Heart left ventricle (tissue), 16 donors: Measurements from ENCODE around the gene FYB2. TPM values are rescaled to one million over a fixed set of nuclear protein-coding genes. Genes with fewer than 3 reads are reported as not detected.

Experiments used
- ATAC-seq, 4 donors: fragments of 200-7000 bp; cut with Tn5 transposase; one replicate each; pipeline ENCODE4 v1.9.1; 2020 to 2022; ENCODE audit warnings: moderate library complexity in 4 of 4, mild to moderate bottlenecking in 3 of 4, moderate number of reproducible peaks in 1 of 4
- DNase-seq, 5 donors: peaks; one replicate each; pipeline ENCODE4 v3.0.0-alpha.2; 2020
- H3K27ac ChIP-seq, 12 donors: fragments of 200-600 bp; sonication (generic) in 4 of 12; one replicate each; pipeline versions ENCODE4 v1.5.0 to v1.8.0; 2016 to 2022; ENCODE audit warnings: mild to moderate bottlenecking in 2 of 12
- H3K27me3 ChIP-seq, 9 donors: fragments of 200-600 bp; sonication (generic) in 2 of 9; one replicate each; pipeline versions ENCODE4 v1.5.1 to v1.8.0; 2016 to 2022; ENCODE audit warnings: mild to moderate bottlenecking in 3 of 9
- H3K36me3 ChIP-seq, 9 donors: fragments of 200-600 bp; sonication (generic) in 2 of 9; one replicate each; pipeline versions ENCODE4 v1.5.0 to v1.8.0; 2018 to 2022; ENCODE audit warnings: mild to moderate bottlenecking in 2 of 9
- H3K4me1 ChIP-seq, 12 donors: fragments of 200-600 bp; sonication (generic) in 4 of 12; one replicate each; pipeline versions ENCODE4 v1.5.0 to v1.8.0; 2016 to 2022; ENCODE audit warnings: mild to moderate bottlenecking in 3 of 12
- H3K4me3 ChIP-seq, 12 donors: fragments of 200-600 bp; sonication (generic) in 4 of 12; one replicate each; pipeline versions ENCODE4 v1.5.0 to v1.8.0; 2017 to 2022; ENCODE audit warnings: mild to moderate bottlenecking in 9 of 12, moderate library complexity in 4 of 12
- H3K9me3 ChIP-seq, 12 donors: fragments of 200-600 bp; sonication (generic) in 4 of 12; one replicate each; pipeline versions ENCODE4 v1.5.0 to v1.8.0; 2016 to 2022; ENCODE audit warnings: mild to moderate bottlenecking in 1 of 12
- POLR2A ChIP-seq, 2 donors: fragments of 450-650 bp; IDR thresholded peaks; one replicate each; pipeline ENCODE4 v1.6.1; 2017; ENCODE audit warnings: antibody characterized with exemption in 2 of 2, mild to moderate bottlenecking in 2 of 2, moderate library complexity in 2 of 2
- WGBS, 4 donors: extraction: QIAGEN DNeasy Blood & Tissue Kit in 2 of 4; methylation state at CpG; one replicate each; pipeline versions ENCODE4 v1.1.5 to v1.1.7; 2013 to 2018; 5-methylcytosine and 5-hydroxymethylcytosine counted together
- intact Hi-C, 10 donors: fragments of 100-400 bp; cut with DNase I; formaldehyde crosslinking; loops; one replicate each; pipeline versions ENCODE4 v1.11.1 to v1.14.2; 2022
- polyA plus RNA-seq, 2 donors: library from polyadenylated mRNA; stranded (reverse); fragments of 200-250 nt; gene quantifications; one replicate each; pipeline ENCODE4 v1.2.3, GENCODE V29; 2013
- total RNA-seq, 9 donors: library from RNA; depleted of rRNA in 2 of 9; stranded (reverse); fragments of >200 nt in 2 of 9; fragmentation: NEBNext Ultra II Directional in 3 of 9; extraction: Animal tissue kit (Norgen Biotek cat#: 25700) in 3 of 9; gene quantifications; one replicate each; pipeline versions ENCODE4 v1.1.0 to v1.2.4, GENCODE V29; 2016 to 2023
- TF ChIP-seq, protein P1 (sequence below), 12 donors: fragments of 200-600 bp; sonication (generic) in 4 of 12; IDR thresholded peaks; one replicate each; pipeline versions ENCODE4 v1.5.0 to v1.8.0; 2018 to 2022; ENCODE audit warnings: antibody characterized with exemption in 12 of 12, mild to moderate bottlenecking in 5 of 12
- donor health status: ischemic (EF 13 %, LVEDD 7.1; RV severe dilation, severe dysfunction).
- donor health status: healthy with polysubstance abuse.
- donor health status: DM: no; HTN: yes; CAD: no.
- donor health status: DM: no; HTN: no; CAD: no.
- donor health status: ischemic (EF 25% LVEDD 6.9; RV normal size, moderate dysfunction).
- donor health status: ischemic (EF 25% LVEDD 5.7; RV mildly dilated, moderate dysfunction).
- donor health status: healthy.
- donor health status: DM: yes; HTN: yes; CAD: no.
- donor health status: ischemic (EF 35%, LVEDD 5.7; RV mildly dilated, moderate dysfunction).
- donor health status: nonischemic (EF 11% LVEDD 7.7; RV severe dilation, severe dysfunction).
- donor health status: DM: yes; HTN: yes; CAD: no.
- donor health status: PGD.
- donor health status: ischemic (EF 29% LVEDD 5.4; RV normal size, mild dysfunction).
- donor health status: nonischemic (EF 23%, LVEDD 6.1; RV moderate dilation, normal function).

FYB2 gene
- total and polyA plus RNA-seq, 11 donors: 0.15 to 46.3 (median 9.1) TPM

GRCh38 chr1:56835657-56836056 lies 16.5 kb upstream of the FYB2 start:
- no peak overlapping the region for H3K27ac ChIP-seq
- DNase-seq: no peak
- no peak for ATAC-seq
- no peak overlapping the region for H3K4me3 ChIP-seq
- H3K36me3 ChIP-seq: no peaks in the 10 kb centered on the region
- peaks cover 0 to 3% (median 0%) of the 10 kb centered on the region in 9 donors for H3K27me3 ChIP-seq
- no peaks in the 10 kb centered on the region for H3K9me3 ChIP-seq
- intact Hi-C loops: loop anchor here in 8 of 10 donors (5.0 to 10.0 kb wide), 8 partner anchors 129 to 1329 kb away; partner anchors contain the start of gene C8B (in 1 of the 8)
- WGBS, 4 donors: 96 to 98% (median 97%) methylated on average over 5 of the region's 5 CpGs
- H3K4me1 ChIP-seq: peaks cover 0 to 6% (median 0%) of the 10 kb centered on the region in 12 donors
- TF ChIP-seq POLR2A (IDR thresholded peaks at IDR 0.05): no peak
- TF ChIP-seq, protein P1, sequence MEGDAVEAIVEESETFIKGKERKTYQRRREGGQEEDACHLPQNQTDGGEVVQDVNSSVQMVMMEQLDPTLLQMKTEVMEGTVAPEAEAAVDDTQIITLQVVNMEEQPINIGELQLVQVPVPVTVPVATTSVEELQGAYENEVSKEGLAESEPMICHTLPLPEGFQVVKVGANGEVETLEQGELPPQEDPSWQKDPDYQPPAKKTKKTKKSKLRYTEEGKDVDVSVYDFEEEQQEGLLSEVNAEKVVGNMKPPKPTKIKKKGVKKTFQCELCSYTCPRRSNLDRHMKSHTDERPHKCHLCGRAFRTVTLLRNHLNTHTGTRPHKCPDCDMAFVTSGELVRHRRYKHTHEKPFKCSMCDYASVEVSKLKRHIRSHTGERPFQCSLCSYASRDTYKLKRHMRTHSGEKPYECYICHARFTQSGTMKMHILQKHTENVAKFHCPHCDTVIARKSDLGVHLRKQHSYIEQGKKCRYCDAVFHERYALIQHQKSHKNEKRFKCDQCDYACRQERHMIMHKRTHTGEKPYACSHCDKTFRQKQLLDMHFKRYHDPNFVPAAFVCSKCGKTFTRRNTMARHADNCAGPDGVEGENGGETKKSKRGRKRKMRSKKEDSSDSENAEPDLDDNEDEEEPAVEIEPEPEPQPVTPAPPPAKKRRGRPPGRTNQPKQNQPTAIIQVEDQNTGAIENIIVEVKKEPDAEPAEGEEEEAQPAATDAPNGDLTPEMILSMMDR (IDR thresholded peaks at IDR 0.05): no peak

DNA sequence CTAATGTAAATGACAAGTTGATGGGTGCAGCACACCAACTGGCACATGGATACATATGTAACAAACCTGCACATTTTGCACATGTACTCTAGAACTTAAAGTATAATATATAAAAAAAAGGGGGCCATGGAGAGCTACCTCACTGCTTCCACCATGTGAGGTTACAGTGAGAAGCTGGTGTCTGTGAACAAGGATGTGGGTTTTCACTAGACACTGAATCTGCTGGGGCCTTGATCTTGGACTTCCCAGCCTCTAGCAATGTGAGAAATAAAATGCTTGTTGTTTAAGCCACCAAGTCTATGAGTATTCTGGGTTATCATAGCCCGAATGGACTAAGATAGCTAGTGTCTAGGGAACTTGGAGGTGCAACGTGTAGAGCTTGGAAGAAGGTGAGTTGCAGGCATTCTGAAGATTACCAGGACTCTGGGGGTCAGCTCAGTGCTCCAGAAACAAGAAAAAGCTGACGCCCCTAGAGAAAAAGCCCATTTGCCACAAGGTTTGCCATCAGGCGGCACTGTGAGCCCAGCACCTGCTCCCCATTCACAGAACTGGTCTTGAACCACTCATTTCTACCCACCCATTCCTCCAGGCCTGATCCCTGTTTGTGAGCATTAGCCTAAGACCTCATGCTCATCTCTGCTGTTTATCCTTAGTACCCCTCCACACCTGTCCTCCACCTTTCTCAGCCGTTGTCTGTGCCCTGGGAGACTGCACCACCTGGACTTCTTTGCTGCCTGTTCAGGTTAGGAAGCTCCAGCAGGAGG lies 15.1 kb upstream of the FYB2 start:
- WGBS, 4 donors: 86 to 91% (median 86%) methylated on average over 5 of the region's 5 CpGs
- Histone ChIP-seq H3K36me3 (no peaks in the 10 kb centered on the region), H3K27me3 (peaks cover 0 to 3% (median 0%) of the 10 kb centered on the region in 9 donors), H3K27ac (no peak overlapping the region), H3K4me1 (peaks cover 0 to 6% (median 0%) of the 10 kb centered on the region in 12 donors), H3K9me3 (no peaks in the 10 kb centered on the region), H3K4me3 (no peak overlapping the region)
- intact Hi-C loops: loop anchor here (5.0 to 10.0 kb wide), 14 partner anchors 130 to 1713 kb away; partner anchors contain the start of genes C8B (in 2 of the 10), DAB1 (in 1 of the 10) and OMA1 (in 1 of the 10)
- ATAC-seq (no peak), DNase-seq (no peak)
- TF ChIP-seq, protein P1 (IDR thresholded peaks at IDR 0.05): no peak
- TF ChIP-seq POLR2A (IDR thresholded peaks at IDR 0.05): no peak

DNA sequence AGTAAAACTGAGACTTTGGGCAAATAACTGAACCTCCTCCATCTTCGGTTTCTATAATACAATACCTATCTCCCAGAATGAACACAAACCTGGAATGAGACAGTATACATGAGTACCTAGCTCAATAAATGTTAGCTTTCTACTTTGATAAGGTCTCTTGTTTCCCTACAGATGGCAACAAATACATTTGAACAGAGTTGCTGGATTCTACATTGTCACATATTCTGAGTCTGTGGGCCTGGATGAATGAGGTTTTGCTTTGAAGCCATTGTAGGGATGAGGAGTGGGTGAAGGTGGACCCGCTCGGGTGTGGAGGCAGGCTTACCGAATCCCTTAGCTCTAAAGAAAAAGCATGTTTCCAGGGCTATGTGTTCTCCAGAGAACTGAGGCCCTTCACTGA lies 13.9 kb upstream of the FYB2 start:
- Histone ChIP-seq H3K4me1 (peaks cover 0 to 6% (median 0%) of the 10 kb centered on the region in 12 donors), H3K9me3 (no peaks in the 10 kb centered on the region), H3K36me3 (no peaks in the 10 kb centered on the region), H3K27ac (no peak overlapping the region), H3K27me3 (peaks cover 0 to 4% (median 0%) of the 10 kb centered on the region in 9 donors), H3K4me3 (no peak overlapping the region)
- intact Hi-C loops: loop anchor here (2.0 to 10.0 kb wide), 17 partner anchors 132 to 1714 kb away; partner anchors contain the start of genes C8B (in 2 of the 10), DAB1 (in 1 of the 10) and OMA1 (in 1 of the 10)
- 91 to 98% (median 95%) methylated on average over 4 of the region's 4 CpGs for WGBS, 4 donors
- no peak for TF ChIP-seq POLR2A (IDR thresholded peaks at IDR 0.05)
- TF ChIP-seq, protein P1 (IDR thresholded peaks at IDR 0.05): no peak
- DNase-seq (no peak), ATAC-seq (no peak)
